H1 (cell line): ENCODE results near the gene DUOXA2. TPM values are rescaled to one million over a fixed set of nuclear protein-coding genes. Genes with fewer than 3 reads are reported as not detected.

Experiments
- CTCF ChIA-PET: fragments of 300-600 bp; sonication (Branson Sonifier 250); formaldehyde crosslinking; loops from one replicate; lab custom pipeline; 2021; ENCODE audit not compliant: partially characterized antibody; lab: Charles Lee
- POLR2A ChIA-PET: fragments of 300-600 bp; sonication (Branson Sonifier 250); formaldehyde crosslinking; loops from one replicate; lab custom pipeline; 2021; ENCODE audit warnings: inconsistent platforms; ENCODE audit not compliant: partially characterized antibody; lab: Charles Lee
- DNase-seq, 2 experiments: peaks; one replicate each; pipeline versions ENCODE4 v3.0.0 to v3.0.0-alpha.2; 2010 to 2022; ENCODE audit warnings: low spot score in 2 of 2, low read depth in 1 of 2, mixed read lengths in 1 of 2
- FAIRE-seq: peaks from 2 replicates; lab custom pipeline; 2011; peaks lifted over from hg19 to GRCh38; lab: Jason Lieb, UNC
- H2AFZ ChIP-seq: 2 replicates; pipeline ENCODE4 v1.8.1; 2012; ENCODE audit warnings: low read length, inconsistent platforms
- H2AK5ac ChIP-seq: 2 replicates; pipeline ENCODE4 v1.6.1; 2013; ENCODE audit warnings: low read depth, low read length
- H2BK120ac ChIP-seq: replicated peaks from 2 replicates; pipeline ENCODE3; 2013; ENCODE audit warnings: low read depth, low read length, inconsistent platforms
- H2BK12ac ChIP-seq: 2 replicates; pipeline ENCODE4 v1.6.1; 2013; ENCODE audit warnings: low read depth, low read length
- H2BK15ac ChIP-seq: 2 replicates; pipeline ENCODE4 v1.6.1; 2013; ENCODE audit warnings: low read length
- H2BK20ac ChIP-seq: 2 replicates; pipeline ENCODE4 v1.6.1; 2013; ENCODE audit warnings: low read length
- H2BK5ac ChIP-seq: 2 replicates; pipeline ENCODE4 v1.6.1; 2013; ENCODE audit warnings: low read depth, low read length
- H3K14ac ChIP-seq: 2 replicates; pipeline ENCODE4 v1.6.1; 2013; ENCODE audit warnings: inconsistent platforms; ENCODE audit not compliant: insufficient read length
- H3K18ac ChIP-seq: 2 replicates; pipeline ENCODE4 v1.6.1; 2013; ENCODE audit warnings: low read length; ENCODE audit errors: extremely low read depth
- H3K23ac ChIP-seq: 2 replicates; pipeline ENCODE4 v1.6.1; 2013; ENCODE audit warnings: inconsistent platforms; ENCODE audit not compliant: insufficient read length
- H3K23me2 ChIP-seq: 2 replicates; pipeline ENCODE4 v1.6.1; 2013; ENCODE audit warnings: low read depth, low read length
- H3K27ac ChIP-seq: 2 replicates; pipeline ENCODE4 v1.6.1; 2011; ENCODE audit warnings: low read depth, low read length, inconsistent platforms
- H3K27me3 ChIP-seq, 4 experiments: replicated peaks in 1 of 4; 1 replicate in 1 of 4; 2 replicates in 3 of 4; pipeline versions ENCODE4 v1.6.1 to v1.8.1; 2011 to 2013; ENCODE audit warnings: low read length in 3 of 4, mild to moderate bottlenecking in 3 of 4, inconsistent platforms in 2 of 4, mixed read lengths in 2 of 4, moderate library complexity in 1 of 4; ENCODE audit not compliant: control insufficient read depth in 3 of 4, insufficient read depth in 3 of 4; ENCODE audit errors: extremely low read depth in 1 of 4
- H3K36me3 ChIP-seq, 4 experiments: 2 replicates each; pipeline versions ENCODE4 v1.6.1 to v1.8.1; 2011 to 2013; ENCODE audit warnings: mild to moderate bottlenecking in 4 of 4, low read length in 3 of 4, moderate library complexity in 2 of 4, control low read depth in 1 of 4, inconsistent platforms in 1 of 4; ENCODE audit not compliant: insufficient read depth in 4 of 4, control insufficient read depth in 2 of 4
- H3K4ac ChIP-seq: replicated peaks from 2 replicates; pipeline ENCODE3; 2013; ENCODE audit warnings: low read length, low read depth, mixed read lengths, inconsistent platforms; ENCODE audit not compliant: insufficient read length
- H3K4me1 ChIP-seq, 4 experiments: replicated peaks in 1 of 4; 1 replicate in 1 of 4; 2 replicates in 3 of 4; pipeline versions ENCODE4 v1.6.1 to v1.8.1; 2011 to 2013; ENCODE audit warnings: low read length in 3 of 4, inconsistent platforms in 2 of 4, mixed read lengths in 1 of 4; ENCODE audit not compliant: insufficient read depth in 4 of 4, control insufficient read depth in 3 of 4
- H3K4me2 ChIP-seq, 2 experiments: 2 replicates each; pipeline versions ENCODE4 v1.6.1 to v1.8.1; 2011 to 2013; ENCODE audit warnings: low read depth in 2 of 2, low read length in 2 of 2, control low read depth in 1 of 2, inconsistent platforms in 1 of 2, mild to moderate bottlenecking in 1 of 2; ENCODE audit not compliant: insufficient read depth in 1 of 2
- H3K4me3 ChIP-seq, 4 experiments: fragments of 200-600, 300-600 bp in 1 of 4; sonication (generic), shearing (Covaris generic), sonication (Bioruptor Twin) in 1 of 4; 2 replicates each; pipeline versions ENCODE4 v1.5.1 to v1.8.1; 2011 to 2016; ENCODE audit warnings: low read length in 4 of 4, low read depth in 3 of 4, control low read depth in 2 of 4, inconsistent platforms in 2 of 4, mild to moderate bottlenecking in 2 of 4, mixed read lengths in 1 of 4, moderate library complexity in 1 of 4; ENCODE audit not compliant: insufficient read depth in 2 of 4; ENCODE audit errors: extremely low read depth in 1 of 4
- H3K56ac ChIP-seq: replicated peaks from 2 replicates; pipeline ENCODE3; 2013; ENCODE audit warnings: low read depth, mild to moderate bottlenecking, mixed read lengths, low read length, inconsistent platforms; ENCODE audit not compliant: insufficient read length
- H3K79me1 ChIP-seq: 2 replicates; pipeline ENCODE4 v1.6.1; 2013; ENCODE audit warnings: low read depth, low read length, control low read depth
- H3K79me2 ChIP-seq, 2 experiments: 2 replicates each; pipeline versions ENCODE4 v1.6.1 to v1.8.1; 2012 to 2013; ENCODE audit warnings: low read length in 2 of 2, mild to moderate bottlenecking in 2 of 2, inconsistent platforms in 1 of 2; ENCODE audit not compliant: insufficient read depth in 2 of 2, control insufficient read depth in 1 of 2
- H3K9ac ChIP-seq, 4 experiments: replicated peaks in 1 of 4; 1 replicate in 1 of 4; 2 replicates in 3 of 4; pipeline versions ENCODE4 v1.6.1 to v1.8.1; 2011 to 2013; ENCODE audit warnings: low read depth in 3 of 4, low read length in 3 of 4, control low read depth in 2 of 4, mild to moderate bottlenecking in 2 of 4, moderate library complexity in 2 of 4, inconsistent platforms in 1 of 4; ENCODE audit errors: extremely low read depth in 1 of 4
- H3K9me3 ChIP-seq, 2 experiments: 2 replicates each; pipeline versions ENCODE4 v1.6.1 to v1.8.1; 2012 to 2013; ENCODE audit warnings: mild to moderate bottlenecking in 2 of 2, moderate library complexity in 2 of 2, control low read depth in 1 of 2, inconsistent platforms in 1 of 2, low read depth in 1 of 2, low read length in 1 of 2, mixed read lengths in 1 of 2; ENCODE audit not compliant: insufficient read depth in 2 of 2
- H4K20me1 ChIP-seq, 2 experiments: replicated peaks in 1 of 2; 2 replicates each; pipeline versions ENCODE3 to v1.8.1; 2011 to 2013; ENCODE audit warnings: inconsistent platforms in 2 of 2, low read length in 2 of 2, mild to moderate bottlenecking in 1 of 2; ENCODE audit not compliant: insufficient read depth in 2 of 2, control insufficient read depth in 1 of 2
- H4K5ac ChIP-seq: 2 replicates; pipeline ENCODE4 v1.6.1; 2013; ENCODE audit warnings: low read length, low read depth, mixed read lengths, inconsistent platforms; ENCODE audit not compliant: insufficient read length
- H4K8ac ChIP-seq: 2 replicates; pipeline ENCODE4 v1.8.0; 2013; ENCODE audit warnings: mild to moderate bottlenecking, moderate library complexity, low read length, inconsistent platforms; ENCODE audit not compliant: insufficient read depth; ENCODE audit errors: extremely low read depth
- H4K91ac ChIP-seq: replicated peaks from 2 replicates; pipeline ENCODE3; 2013; ENCODE audit warnings: low read length, mixed read lengths, inconsistent platforms; ENCODE audit not compliant: insufficient read length
- CHD2 ChIP-seq: IDR thresholded peaks from 2 replicates; pipeline ENCODE4 v1.6.1; 2012; ENCODE audit warnings: low read length, improper control_type of control experiment
- GABPA ChIP-seq: IDR thresholded peaks from 2 replicates; pipeline ENCODE4 v1.6.1; 2011; ENCODE audit warnings: mild to moderate bottlenecking, low read length, moderate library complexity, borderline replicate concordance; ENCODE audit not compliant: insufficient read depth
- SAP30 ChIP-seq: fragments of 300-600 bp; sonication (generic); IDR thresholded peaks from 2 replicates; pipeline ENCODE4 v1.7.1; 2012; ENCODE audit warnings: low read length, moderate library complexity, mild to moderate bottlenecking, inconsistent platforms; ENCODE audit not compliant: insufficient read depth, insufficient replicate concordance
- SIRT6 ChIP-seq: IDR thresholded peaks from one replicate; pipeline ENCODE4 v1.7.1; 2012; ENCODE audit warnings: low read length, inconsistent platforms
- SIX5 ChIP-seq: IDR thresholded peaks from 2 replicates; pipeline ENCODE4 v1.6.1; 2011; ENCODE audit warnings: mild to moderate bottlenecking, low read depth, low read length
- SP1 ChIP-seq: IDR thresholded peaks from 2 replicates; pipeline ENCODE4 v1.6.1; 2011; ENCODE audit warnings: low read depth, low read length
- SRF ChIP-seq: IDR thresholded peaks from 2 replicates; pipeline ENCODE4 v1.6.1; 2011; ENCODE audit warnings: mild to moderate bottlenecking, low read depth, low read length, moderate library complexity
- YY1 ChIP-seq: IDR thresholded peaks from 2 replicates; pipeline ENCODE4 v1.6.1; 2011; ENCODE audit warnings: low read depth, mild to moderate bottlenecking, low read length
- WGBS, 2 experiments: shearing (Covaris generic) in 1 of 2; methylation state at CpG; one replicate each; pipeline versions ENCODE4 v1.1.6 to v1.1.7; 2013 to 2015; ENCODE audit warnings: low lambda C conversion rate in 2 of 2, mixed read lengths in 2 of 2, inconsistent platforms in 1 of 2, low coverage in 1 of 2, missing lambda C conversion rate in 1 of 2; ENCODE audit not compliant: insufficient replicate concordance in 2 of 2, insufficient coverage in 1 of 2, insufficient read length in 1 of 2; ENCODE audit errors: extremely low coverage in 1 of 2, missing lambda C conversion rate in 1 of 2; 5-methylcytosine and 5-hydroxymethylcytosine counted together
- polyA plus RNA-seq, 7 experiments: library from polyadenylated mRNA; depleted of rRNA in 3 of 7; stranded (reverse) in 5 of 7; unstranded in 2 of 7; fragments of >200 nt in 5 of 7; fragments of 200-250 nt in 2 of 7; gene quantifications; 1 replicate in 5 of 7; 2 replicates in 1 of 7; 4 replicates in 1 of 7; pipeline versions ENCODE4 v1.2.1 to v1.2.3, GENCODE V29; 2011 to 2013; ENCODE audit warnings: missing spikeins in 2 of 7, mixed read lengths in 2 of 7
- total RNA-seq: library from RNA; stranded (reverse); fragmentation: NEBNext Ultra II Directional; extraction: Animal tissue kit (Norgen Biotek cat#: 25700); gene quantifications from 2 replicates; pipeline ENCODE4 v1.2.1, GENCODE V29; 2021
- TF ChIP-seq, protein P1 (sequence below): IDR thresholded peaks from 2 replicates; pipeline ENCODE4 v1.6.1; 2012; ENCODE audit warnings: inconsistent platforms
- TF ChIP-seq, protein P2 (sequence below): IDR thresholded peaks from 2 replicates; pipeline ENCODE4 v1.6.1; 2012; ENCODE audit warnings: inconsistent platforms

Gene DUOXA2
- total and polyA plus RNA-seq, 2 of the 8 experiments (the other 6 are each of a cell fraction or from before 2014, with no cell fraction given): 0.05 TPM; not detected in 1

DNA sequence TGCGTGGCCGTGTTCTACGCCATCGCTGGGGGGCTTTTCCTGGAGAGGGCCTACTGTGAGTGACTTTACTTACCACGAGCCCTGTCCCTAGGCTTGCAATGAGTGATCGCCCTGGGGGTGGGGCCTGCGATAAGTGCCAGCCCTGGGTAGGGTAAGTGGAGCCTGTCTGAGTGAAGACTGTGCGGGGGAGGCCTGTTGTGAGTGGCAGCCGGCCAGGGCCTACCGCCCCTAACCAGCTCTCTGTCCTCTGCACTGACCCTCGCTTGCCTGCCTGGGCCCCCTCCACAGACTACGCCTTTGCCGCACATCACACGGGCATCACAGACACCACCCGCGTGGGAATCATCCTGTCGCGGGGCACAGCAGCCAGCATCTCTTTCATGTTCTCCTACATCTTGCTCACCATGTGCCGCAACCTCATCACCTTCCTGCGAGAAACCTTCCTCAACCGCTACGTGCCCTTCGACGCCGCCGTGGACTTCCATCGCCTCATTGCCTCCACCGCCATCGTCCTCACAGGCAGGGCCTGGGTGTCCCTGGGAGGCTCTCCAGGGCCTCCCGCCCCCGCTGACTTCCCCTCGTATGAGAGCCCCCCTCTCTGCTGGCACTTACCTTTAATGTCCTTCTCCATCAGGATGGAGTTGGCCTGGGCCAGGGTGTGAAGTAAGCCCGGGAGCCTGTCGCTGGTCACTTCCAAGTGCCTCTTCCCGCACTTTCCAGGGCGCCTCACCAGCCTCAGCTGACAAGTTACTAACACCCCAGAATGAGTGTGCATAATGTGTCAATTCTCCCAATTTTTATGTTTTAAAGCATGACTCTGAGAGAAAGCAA is 38.1 kb downstream of the DUOXA2 start:
- no peak overlapping the region for H3K27ac ChIP-seq
- H4K20me1 ChIP-seq: no peaks in the 10 kb centered on the region
- H2BK15ac ChIP-seq: no peak overlapping the region
- H3K23me2 ChIP-seq: no peaks in the 10 kb centered on the region
- H4K8ac ChIP-seq: no peak overlapping the region
- no peak overlapping the region for H3K4me2 ChIP-seq
- peaks cover 0 to 2% (median 0%) of the 10 kb centered on the region in 4 experiments; a peak in 2 of 7 replicates for H3K27me3 ChIP-seq
- DNase-seq (no peak), FAIRE-seq (no peak)
- no peak overlapping the region for H2BK20ac ChIP-seq
- no peak overlapping the region for H2AK5ac ChIP-seq
- no peak overlapping the region; the same call in 1 of the 2 replicates for H3K18ac ChIP-seq
- no peak overlapping the region for H3K4ac ChIP-seq
- no peak overlapping the region for H2BK5ac ChIP-seq
- H4K5ac ChIP-seq: no peak overlapping the region
- H2BK12ac ChIP-seq: no peak overlapping the region
- no peak overlapping the region for H2BK120ac ChIP-seq
- POLR2A ChIA-PET: interaction anchor here (1.6 kb wide), 1 partner anchor 34 kb away, joined by 4 read pairs; no protein-coding TSS in a partner anchor
- no peak overlapping the region for H3K23ac ChIP-seq
- H3K14ac ChIP-seq: no peak overlapping the region
- CTCF ChIA-PET: interaction anchor here (1.1 to 3.4 kb wide), 2 partner anchors 10 to 29 kb away, joined by 5 to 27 read pairs; no protein-coding TSS in a partner anchor
- no peaks in the 10 kb centered on the region for H3K9me3 ChIP-seq
- no peaks in the 10 kb centered on the region for H3K36me3 ChIP-seq
- H4K91ac ChIP-seq: no peak overlapping the region
- H3K4me1 ChIP-seq: no peaks in the 10 kb centered on the region; a peak in 1 of 7 replicates
- H3K56ac ChIP-seq: no peak overlapping the region
- no peak overlapping the region for H3K4me3 ChIP-seq
- H3K79me2 ChIP-seq: no peaks in the 10 kb centered on the region
- no peak overlapping the region for H2AFZ ChIP-seq
- H3K79me1 ChIP-seq: no peaks in the 10 kb centered on the region
- no peak overlapping the region for H3K9ac ChIP-seq
- WGBS, 2 experiments: 92% methylated on average over 36 of the region's 36 CpGs; no CpG with 5 or more reads in 1 of the 2 experiments
- TF ChIP-seq SAP30 (no peak), SRF (no peak), YY1 (no peak), SIX5 (no peak), GABPA (no peak), CHD2 (no peak), SIRT6 (no peak), SP1 (no peak)
- TF ChIP-seq, protein P1, sequence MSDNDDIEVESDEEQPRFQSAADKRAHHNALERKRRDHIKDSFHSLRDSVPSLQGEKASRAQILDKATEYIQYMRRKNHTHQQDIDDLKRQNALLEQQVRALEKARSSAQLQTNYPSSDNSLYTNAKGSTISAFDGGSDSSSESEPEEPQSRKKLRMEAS: peak; percentile 32; the same call in 1 of the 2 replicates
- TF ChIP-seq, protein P2, sequence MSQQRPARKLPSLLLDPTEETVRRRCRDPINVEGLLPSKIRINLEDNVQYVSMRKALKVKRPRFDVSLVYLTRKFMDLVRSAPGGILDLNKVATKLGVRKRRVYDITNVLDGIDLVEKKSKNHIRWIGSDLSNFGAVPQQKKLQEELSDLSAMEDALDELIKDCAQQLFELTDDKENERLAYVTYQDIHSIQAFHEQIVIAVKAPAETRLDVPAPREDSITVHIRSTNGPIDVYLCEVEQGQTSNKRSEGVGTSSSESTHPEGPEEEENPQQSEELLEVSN: peak; percentile 25; the same call in 1 of the 2 replicates
